MM.1S (cell line): ENCODE measurements around the gene TBC1D8B.

Experiments
- DNase-seq: peaks from one replicate; pipeline ENCODE4 v3.0.0-alpha.2; 2015
- H2AFZ ChIP-seq: fragments of 300-600 bp; sonication (generic); 2 replicates; pipeline ENCODE4 v1.6.0; 2016; ENCODE audit warnings: antibody characterized with exemption, low read length
- H3F3A ChIP-seq: fragments of 300-600 bp; sonication (generic); 2 replicates; pipeline ENCODE4 v1.6.1; 2016; ENCODE audit warnings: mild to moderate bottlenecking, antibody characterized with exemption, low read length, moderate library complexity, mixed read lengths; ENCODE audit not compliant: insufficient read depth
- H3K27ac ChIP-seq: fragments of 300-600 bp; sonication (generic); 2 replicates; pipeline ENCODE4 v1.5.1; 2016; ENCODE audit warnings: mild to moderate bottlenecking, low read length
- H3K27me3 ChIP-seq: fragments of 300-600 bp; sonication (generic); replicated peaks from 2 replicates; pipeline ENCODE4 v1.6.0; 2016; ENCODE audit warnings: low read length; ENCODE audit not compliant: insufficient read depth
- H3K36me3 ChIP-seq: fragments of 300-600 bp; sonication (generic); replicated peaks from 2 replicates; pipeline ENCODE4 v1.6.1; 2016; ENCODE audit warnings: mild to moderate bottlenecking, low read length, mixed read lengths; ENCODE audit not compliant: insufficient read depth
- H3K4me1 ChIP-seq: fragments of 300-600 bp; sonication (generic); 2 replicates; pipeline ENCODE4 v1.6.1; 2016; ENCODE audit warnings: low read length, mixed read lengths
- H3K4me2 ChIP-seq: fragments of 300-600 bp; sonication (generic); 2 replicates; pipeline ENCODE4 v1.6.0; 2016; ENCODE audit warnings: low read depth, low read length
- H3K4me3 ChIP-seq: fragments of 300-600 bp; sonication (generic); 2 replicates; pipeline ENCODE4 v1.5.1; 2016; ENCODE audit warnings: low read length, mixed read lengths
- H3K79me2 ChIP-seq: fragments of 300-600 bp; sonication (generic); 2 replicates; pipeline ENCODE4 v1.6.1; 2016; ENCODE audit warnings: mixed run types, low read length, mixed read lengths
- H3K9ac ChIP-seq: fragments of 300-600 bp; sonication (generic); 2 replicates; pipeline ENCODE4 v1.6.1; 2016; ENCODE audit warnings: low read length, mixed read lengths
- H3K9me2 ChIP-seq: fragments of 300-600 bp; sonication (generic); replicated peaks from 2 replicates; pipeline ENCODE4 v1.6.1; 2016; ENCODE audit warnings: mild to moderate bottlenecking, low read length, mixed read lengths; ENCODE audit not compliant: insufficient read depth
- H3K9me3 ChIP-seq: fragments of 300-600 bp; sonication (generic); replicated peaks from 2 replicates; pipeline ENCODE4 v1.6.1; 2016; ENCODE audit warnings: mild to moderate bottlenecking, low read length, mixed read lengths; ENCODE audit not compliant: insufficient read depth
- H4K20me1 ChIP-seq: fragments of 300-600 bp; sonication (generic); 2 replicates; pipeline ENCODE4 v1.6.1; 2016; ENCODE audit warnings: mild to moderate bottlenecking, low read length, moderate library complexity, mixed read lengths; ENCODE audit not compliant: insufficient read depth
- EZH2 ChIP-seq: fragments of 300-600 bp; sonication (generic); optimal IDR thresholded peaks from 2 replicates; pipeline ENCODE3; 2017; ENCODE audit warnings: low read depth, mild to moderate bottlenecking, antibody characterized with exemption, low read length, mixed read lengths
- EZH2phosphoT487 ChIP-seq: fragments of 300-600 bp; sonication (generic); IDR thresholded peaks from 2 replicates; pipeline ENCODE4 v1.6.1; 2018; ENCODE audit warnings: antibody characterized with exemption, low read length
- TF ChIP-seq, protein P1 (sequence below): fragments of 300-600 bp; sonication (generic); IDR thresholded peaks from 2 replicates; pipeline ENCODE4 v1.5.1; 2016; ENCODE audit warnings: antibody characterized with exemption, low read length, mixed read lengths

TBC1D8B gene

DNA sequence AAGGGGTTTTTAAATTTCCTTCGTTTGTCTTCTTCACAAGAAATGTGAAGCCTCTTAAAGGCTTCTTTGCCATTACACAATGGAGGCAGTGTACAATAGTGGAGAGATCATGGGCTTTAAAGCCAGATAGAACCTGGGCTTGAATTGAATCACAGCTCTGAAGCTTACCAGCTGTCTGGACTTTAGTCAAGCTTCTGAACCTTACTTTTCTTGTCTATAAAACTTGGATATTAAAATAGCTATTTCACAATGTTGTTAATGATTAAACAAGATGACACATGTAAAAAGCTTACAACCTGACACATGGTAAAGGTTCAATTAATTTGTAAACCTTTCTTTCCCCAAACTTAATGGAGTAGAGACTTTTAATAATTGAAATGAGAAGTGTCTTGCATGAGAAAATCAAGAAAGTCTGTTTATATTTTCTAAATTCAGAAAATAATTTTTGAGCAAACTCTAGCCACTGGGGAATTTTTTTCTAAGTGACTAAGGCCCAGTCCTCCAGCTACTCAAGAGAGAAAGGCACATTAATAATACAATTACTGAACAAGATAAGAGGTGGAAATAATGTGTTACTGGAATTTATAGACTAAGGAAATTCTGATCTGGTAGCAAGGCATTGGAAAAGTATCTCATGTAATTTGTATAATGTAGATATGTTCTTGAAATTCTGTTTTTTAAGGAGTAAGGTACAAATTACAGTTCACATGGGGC lies 21.7 kb upstream of the TBC1D8B start:
- no peaks in the 10 kb centered on the region for H3K27me3 ChIP-seq
- no peak for TF ChIP-seq EZH2
- no peak for TF ChIP-seq EZH2phosphoT487
- TF ChIP-seq, protein P1, sequence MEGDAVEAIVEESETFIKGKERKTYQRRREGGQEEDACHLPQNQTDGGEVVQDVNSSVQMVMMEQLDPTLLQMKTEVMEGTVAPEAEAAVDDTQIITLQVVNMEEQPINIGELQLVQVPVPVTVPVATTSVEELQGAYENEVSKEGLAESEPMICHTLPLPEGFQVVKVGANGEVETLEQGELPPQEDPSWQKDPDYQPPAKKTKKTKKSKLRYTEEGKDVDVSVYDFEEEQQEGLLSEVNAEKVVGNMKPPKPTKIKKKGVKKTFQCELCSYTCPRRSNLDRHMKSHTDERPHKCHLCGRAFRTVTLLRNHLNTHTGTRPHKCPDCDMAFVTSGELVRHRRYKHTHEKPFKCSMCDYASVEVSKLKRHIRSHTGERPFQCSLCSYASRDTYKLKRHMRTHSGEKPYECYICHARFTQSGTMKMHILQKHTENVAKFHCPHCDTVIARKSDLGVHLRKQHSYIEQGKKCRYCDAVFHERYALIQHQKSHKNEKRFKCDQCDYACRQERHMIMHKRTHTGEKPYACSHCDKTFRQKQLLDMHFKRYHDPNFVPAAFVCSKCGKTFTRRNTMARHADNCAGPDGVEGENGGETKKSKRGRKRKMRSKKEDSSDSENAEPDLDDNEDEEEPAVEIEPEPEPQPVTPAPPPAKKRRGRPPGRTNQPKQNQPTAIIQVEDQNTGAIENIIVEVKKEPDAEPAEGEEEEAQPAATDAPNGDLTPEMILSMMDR, result no peak
- H4K20me1 ChIP-seq, result no peaks in the 10 kb centered on the region
- no peak overlapping the region for H3K4me3 ChIP-seq
- H3K9ac ChIP-seq, result no peak overlapping the region
- H3K27ac ChIP-seq, result no peak overlapping the region
- no peaks in the 10 kb centered on the region for H3K79me2 ChIP-seq
- H3K4me2 ChIP-seq, result no peak overlapping the region
- no peaks in the 10 kb centered on the region for H3K9me2 ChIP-seq
- H3F3A ChIP-seq, result no peaks in the 10 kb centered on the region
- H3K9me3 ChIP-seq, result no peaks in the 10 kb centered on the region
- no peaks in the 10 kb centered on the region for H3K4me1 ChIP-seq
- no peak overlapping the region for H2AFZ ChIP-seq
- H3K36me3 ChIP-seq, result no peaks in the 10 kb centered on the region
- no peak for DNase-seq

DNA sequence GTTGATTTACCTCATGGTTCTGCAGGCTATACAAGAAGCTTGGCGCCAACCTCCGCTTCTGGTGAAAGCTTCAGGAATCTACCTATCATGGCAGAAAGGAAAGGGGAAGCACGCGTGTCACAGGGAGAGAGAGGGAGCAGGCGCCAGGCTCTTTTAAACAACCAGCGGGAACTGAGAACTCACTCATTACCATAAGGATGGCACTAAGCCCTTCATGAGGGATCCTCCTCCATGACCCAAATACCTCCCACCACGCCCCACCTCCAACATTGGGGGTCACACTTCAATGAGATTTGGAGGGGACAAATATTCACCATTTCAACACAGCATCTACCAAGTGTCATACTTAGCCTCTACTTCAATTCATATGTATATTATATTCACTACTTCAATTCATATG lies 18.8 kb upstream of the TBC1D8B start:
- Histone ChIP-seq H2AFZ (no peak overlapping the region), H3F3A (no peaks in the 10 kb centered on the region), H3K4me3 (no peak overlapping the region), H3K9ac (no peak overlapping the region), H3K9me2 (no peaks in the 10 kb centered on the region), H3K27ac (no peak overlapping the region), H4K20me1 (no peaks in the 10 kb centered on the region), H3K36me3 (no peaks in the 10 kb centered on the region), H3K4me2 (no peak overlapping the region), H3K27me3 (no peaks in the 10 kb centered on the region), H3K4me1 (no peaks in the 10 kb centered on the region), H3K9me3 (no peaks in the 10 kb centered on the region), H3K79me2 (no peaks in the 10 kb centered on the region)
- no peak for DNase-seq
- TF ChIP-seq EZH2phosphoT487 (no peak), EZH2 (no peak)
- TF ChIP-seq, protein P1, result no peak

DNA sequence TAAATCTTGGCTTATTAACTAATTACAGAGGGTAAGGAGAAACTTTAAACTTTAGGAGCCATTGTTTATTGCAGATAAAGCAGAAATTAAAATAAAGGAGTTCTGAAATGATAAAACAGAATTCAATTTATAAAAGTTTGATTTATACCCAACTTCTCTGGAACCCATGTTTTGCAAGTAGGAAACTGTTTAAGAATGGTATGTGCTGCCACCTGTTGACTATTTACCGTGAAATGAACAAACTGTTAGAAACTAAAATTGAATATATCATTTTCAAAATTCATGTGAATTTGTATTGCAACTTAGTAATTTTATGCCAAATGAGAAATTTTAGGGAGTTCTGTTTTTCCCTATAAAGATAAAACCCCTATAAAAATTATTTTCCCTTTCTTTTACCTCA lies 11.0 kb upstream of the TBC1D8B start:
- peak; percentile 21 for DNase-seq
- Histone ChIP-seq H3K4me3 (no peak overlapping the region), H4K20me1 (no peaks in the 10 kb centered on the region), H3K9me3 (no peaks in the 10 kb centered on the region), H3K36me3 (no peaks in the 10 kb centered on the region), H3K9ac (no peak overlapping the region), H2AFZ (no peak overlapping the region), H3K27me3 (no peaks in the 10 kb centered on the region), H3K4me2 (no peak overlapping the region), H3K4me1 (no peaks in the 10 kb centered on the region), H3K79me2 (no peaks in the 10 kb centered on the region), H3K9me2 (no peaks in the 10 kb centered on the region), H3F3A (no peaks in the 10 kb centered on the region), H3K27ac (no peak overlapping the region)
- no peak for TF ChIP-seq EZH2
- no peak for TF ChIP-seq EZH2phosphoT487
- TF ChIP-seq, protein P1, result peak; percentile 36
